GM19240 (cell line): Measurements from ENCODE around the gene FHAD1.

Experiments used
- DNase-seq: peaks from one replicate; pipeline ENCODE4 v3.0.0; 2011; ENCODE audit warnings: low spot score; ENCODE audit not compliant: insufficient read length

The FHAD1 gene

DNA sequence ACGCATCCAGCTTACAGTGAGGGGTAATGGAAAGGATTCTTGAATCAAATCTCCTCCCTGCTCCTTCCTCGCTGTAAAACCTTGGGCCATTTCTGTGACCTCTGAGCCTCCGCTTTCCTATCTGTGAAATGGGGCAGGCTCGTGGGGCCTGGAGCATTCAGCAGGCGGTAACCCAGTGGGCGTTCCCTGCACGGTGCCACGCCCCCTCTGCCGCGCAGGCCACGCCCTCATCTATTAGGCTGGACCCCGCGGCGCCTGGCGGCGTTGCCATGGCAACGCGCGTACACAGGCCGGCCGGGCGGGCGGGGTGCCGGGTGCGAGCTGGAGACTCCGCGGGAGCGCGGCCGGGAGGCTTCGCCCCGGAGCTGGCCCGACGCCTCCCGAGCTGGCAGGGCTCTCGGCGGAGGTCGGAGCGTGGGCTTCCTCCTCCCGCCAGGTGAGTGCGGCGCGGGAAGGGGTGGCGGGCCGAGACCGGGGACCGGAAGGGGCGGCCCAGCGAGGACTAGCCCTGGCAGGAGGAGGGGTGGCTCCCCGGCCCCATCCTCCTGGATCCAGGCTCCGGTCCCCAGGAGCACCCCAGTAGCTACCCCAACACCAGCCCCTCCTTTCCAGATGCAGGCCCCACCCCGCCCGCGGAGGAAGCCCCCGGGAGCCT, at the start of gene FHAD1:
Gene FHAD1 (plus strand): TSS at position 264 of the 655 bp plus-strand sequence. CDS start 4,562 bp downstream, outside the sequence.
- DNase-seq = no peak

GRCh38 chr1:15197591-15198447, 49.2 kb upstream of the FHAD1 start:
- no peak for DNase-seq

GRCh38 chr1:15198684-15199083, 48.3 kb upstream of the FHAD1 start:
- no peak for DNase-seq

- DNase-seq = no peak
Measured at GRCh38 chr1:15201221-15201620, 45.8 kb upstream of the FHAD1 start.

- no peak for DNase-seq
Measured at GRCh38 chr1:15201849-15202551, 45.0 kb upstream of the FHAD1 start.

GRCh38 chr1:15204931-15205330, 42.1 kb upstream of the FHAD1 start:
- DNase-seq = no peak

DNA sequence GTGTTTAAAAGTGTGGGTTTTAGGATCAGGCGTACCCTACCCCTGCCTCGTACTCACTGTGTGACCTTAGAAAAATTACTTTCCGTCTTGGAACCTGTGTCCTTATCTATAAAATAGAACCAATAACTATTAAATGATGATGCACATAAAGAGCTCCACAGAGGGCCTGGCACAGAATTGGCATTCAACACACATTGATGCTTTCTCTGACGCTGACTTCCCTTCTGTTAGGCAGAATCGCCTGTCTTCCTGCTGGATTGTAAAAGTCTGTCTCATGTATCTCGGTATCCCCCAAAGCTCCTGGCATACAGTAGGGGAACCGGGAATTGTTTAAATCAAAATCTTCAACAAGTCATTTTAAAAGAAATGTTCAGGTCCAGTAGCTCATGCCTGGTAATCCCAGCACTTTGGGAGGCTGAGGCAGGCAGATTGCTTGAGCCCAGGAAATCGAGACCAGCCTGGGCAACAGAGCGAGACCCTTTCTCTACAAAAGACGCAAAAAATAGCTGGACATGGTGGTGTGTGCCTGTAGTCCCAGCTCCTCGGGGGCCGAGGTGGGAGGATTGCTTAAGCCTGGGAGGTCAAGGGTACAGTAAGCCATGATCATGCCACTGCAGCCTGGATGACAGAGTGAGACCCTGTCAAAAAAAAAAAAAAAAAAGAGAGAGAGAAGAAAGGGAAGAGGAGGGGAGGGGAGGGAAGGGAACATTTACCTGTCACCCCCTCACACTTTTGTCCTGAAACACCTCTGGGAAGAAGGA, 41.3 kb upstream of the FHAD1 start:
- DNase-seq = no peak

DNA sequence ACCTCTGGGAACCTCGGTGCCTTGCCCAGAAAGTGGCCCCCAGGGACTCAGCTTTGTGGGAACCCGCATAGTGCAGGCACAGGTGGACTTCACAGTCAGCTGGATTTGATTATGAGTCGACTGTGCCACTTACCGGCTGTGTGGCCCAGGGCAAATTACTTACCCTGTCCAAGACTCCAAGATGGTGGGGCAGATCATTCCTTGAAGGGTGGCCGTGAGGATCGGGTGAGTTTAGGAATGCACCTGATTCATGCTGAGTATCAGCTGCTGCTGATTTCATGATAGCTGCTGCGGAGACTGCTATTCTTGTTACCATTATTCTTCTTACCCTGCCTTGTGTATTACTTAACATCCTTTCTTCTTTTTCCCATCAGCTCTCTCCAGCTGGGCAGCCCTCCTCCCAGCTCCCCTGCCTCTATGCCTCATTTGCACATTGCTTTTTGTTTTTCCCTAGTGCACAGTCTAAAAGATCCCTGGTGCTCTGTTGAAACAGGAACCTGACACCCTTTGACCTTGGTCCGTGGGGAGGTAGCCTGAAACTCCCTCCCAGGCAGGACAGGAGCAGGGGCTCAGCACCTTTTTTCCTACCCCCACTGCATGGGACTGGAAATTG, 40.5 kb upstream of the FHAD1 start:
- no peak for DNase-seq

- no peak for DNase-seq
Measured at GRCh38 chr1:15207031-15207828, 39.8 kb upstream of the FHAD1 start.

DNA sequence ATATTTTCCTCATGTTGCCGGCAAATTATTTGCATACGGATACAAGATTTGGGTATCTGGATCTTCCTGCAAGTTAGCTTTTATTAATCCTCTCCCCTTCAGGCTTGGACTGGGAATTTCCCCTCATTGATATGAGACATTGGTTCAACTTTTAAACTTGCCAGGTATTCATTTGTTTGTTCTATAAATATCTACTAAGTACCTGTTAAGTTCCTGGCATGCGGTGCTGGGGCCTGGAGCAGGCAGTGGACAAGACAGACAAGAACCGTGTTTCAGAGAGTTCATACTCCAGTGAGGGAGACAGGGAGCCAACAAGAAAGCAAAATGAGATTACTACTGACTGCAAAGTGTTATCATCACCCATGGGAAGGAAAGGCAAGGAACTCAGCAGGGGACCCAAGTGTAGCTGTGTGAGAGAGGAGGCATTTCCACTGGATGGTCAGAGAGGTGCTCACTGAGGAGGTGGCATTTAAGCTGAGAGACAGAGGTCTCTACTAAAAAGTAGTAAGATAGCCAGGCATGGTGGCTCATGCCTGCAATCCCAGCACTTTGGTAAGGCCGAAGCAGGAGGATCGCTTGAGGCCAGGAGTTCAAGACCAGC, 39.1 kb upstream of the FHAD1 start:
- no peak for DNase-seq

DNA sequence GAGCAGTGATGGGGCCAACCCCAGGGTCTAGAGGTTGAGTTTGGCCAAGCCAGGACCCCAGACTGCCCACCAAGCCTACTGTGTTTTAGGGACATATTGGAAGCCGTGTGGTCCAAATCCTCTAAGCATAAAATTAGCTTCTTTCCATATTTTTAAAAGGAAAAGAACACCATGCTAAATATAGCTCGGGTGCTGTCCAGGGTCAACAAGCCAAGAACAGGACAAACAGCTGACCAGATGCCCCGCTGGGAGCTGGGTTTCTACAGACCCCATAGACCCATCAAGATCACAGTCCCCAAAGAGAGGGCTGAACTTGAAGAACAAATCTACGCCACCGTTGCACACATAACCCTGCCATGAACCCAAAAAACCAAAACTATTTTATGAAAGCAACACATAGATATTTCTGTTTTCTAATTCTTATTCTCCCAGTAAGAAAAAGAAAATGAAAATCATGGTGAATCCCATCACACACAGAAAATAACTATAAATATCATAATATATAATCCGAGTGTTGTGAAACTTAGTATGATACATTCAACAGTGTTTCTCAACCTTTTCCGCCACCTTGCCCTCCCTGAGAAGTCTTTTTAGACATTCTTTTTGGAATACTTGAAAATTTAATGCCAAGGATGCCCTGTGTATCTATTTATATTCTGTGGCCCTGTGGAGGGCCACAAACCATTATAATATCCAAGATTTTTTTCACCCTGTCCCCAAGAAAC, 36.2 kb upstream of the FHAD1 start:
- no peak for DNase-seq

- DNase-seq = no peak
Measured at GRCh38 chr1:15211424-15211823, 35.6 kb upstream of the FHAD1 start.

DNA sequence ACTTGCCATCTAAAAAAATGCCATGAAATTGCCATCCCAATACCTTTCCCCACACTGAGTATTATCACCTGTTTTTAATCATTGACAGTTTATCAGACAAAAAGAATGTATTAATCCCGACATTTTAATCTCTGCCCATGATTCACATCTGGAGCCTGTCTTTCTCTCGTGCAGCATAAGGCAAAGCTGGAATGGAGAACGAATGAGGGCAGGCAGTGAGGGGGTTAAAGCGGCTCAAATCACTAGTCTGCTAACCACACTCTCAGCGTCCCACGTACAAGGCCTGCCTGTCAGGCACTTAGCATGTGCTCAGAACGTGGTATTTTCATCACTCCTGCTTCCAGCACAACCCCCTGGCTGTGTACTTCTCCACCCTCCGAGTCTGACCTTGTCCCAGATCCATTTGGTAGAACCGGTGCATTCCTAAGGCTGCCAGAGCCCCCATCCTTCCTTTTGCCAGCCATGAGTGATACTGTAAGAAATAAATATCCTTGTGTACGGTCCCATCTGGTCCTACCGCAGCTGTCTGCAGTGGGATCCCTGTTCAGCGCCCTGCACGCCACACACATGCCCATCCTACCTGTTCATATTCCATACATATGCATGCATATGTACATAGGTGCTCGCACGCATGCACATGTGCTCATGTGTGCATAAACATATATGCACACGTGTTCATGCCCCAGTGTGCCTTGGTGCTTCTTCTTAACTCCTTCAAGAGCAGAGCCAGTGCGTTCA, 34.6 kb upstream of the FHAD1 start:
- no peak for DNase-seq

DNA sequence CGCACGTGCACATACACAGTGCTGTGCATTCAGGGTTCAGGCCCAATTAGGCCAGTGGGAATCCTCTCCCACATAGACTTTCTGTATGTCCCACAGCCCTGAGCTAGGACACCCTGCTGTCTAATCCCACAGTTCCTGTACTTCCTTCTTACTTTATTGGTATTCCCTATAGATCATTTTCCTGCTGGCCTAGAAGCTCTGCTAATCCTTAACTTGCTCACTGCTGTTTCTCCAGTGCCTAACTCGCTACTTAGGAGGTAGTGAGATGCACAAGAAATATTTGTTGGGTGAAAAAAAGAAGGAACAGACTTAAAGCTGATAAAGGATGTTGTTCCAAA, 34.1 kb upstream of the FHAD1 start:
- DNase-seq = no peak

DNA sequence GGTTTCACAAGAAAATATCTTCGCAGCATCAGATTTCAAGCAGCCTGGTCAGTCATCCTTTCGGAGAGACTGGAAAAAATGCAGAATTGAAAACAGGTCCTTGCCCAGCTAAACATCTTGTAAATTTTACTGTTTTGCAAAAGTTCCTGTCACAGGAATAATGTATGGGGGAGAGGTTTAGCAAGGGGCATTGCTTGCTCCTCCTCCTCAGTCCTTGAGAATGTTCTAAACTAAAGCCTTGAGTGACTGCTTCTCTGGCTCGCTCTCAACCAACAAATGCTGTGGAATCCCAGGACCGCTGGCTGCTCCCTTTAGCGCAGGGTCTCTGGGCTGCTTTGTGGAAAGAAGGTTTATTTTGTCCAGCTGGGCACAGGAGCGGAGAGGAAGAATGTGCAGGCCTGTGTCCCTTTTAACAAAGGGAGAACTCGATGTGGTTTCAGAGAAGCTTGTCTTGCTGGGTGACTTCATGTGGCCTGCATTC, 33.6 kb upstream of the FHAD1 start:
- DNase-seq = no peak

DNA sequence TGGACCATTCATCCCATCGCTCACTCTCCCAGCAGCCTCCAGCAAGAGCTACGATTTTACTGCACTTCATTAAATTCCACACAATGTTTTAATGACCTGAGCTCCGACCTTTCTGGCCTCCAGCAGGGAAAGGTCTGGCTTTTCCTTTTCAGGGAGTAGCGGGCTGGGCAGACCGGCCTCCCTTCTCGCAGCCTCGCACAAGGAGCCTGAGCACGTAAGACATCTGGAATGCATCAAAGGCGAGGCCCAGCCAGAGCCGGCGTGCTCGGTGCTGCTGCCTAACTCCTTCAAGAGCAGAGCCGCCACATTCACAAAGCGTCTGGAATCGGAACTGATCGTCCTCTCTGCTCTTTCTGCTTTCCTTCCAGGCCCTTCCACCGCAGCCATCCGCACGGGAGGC, 32.5 kb upstream of the FHAD1 start:
- no peak for DNase-seq

- no peak for DNase-seq
Measured at GRCh38 chr1:15215116-15215515, 31.9 kb upstream of the FHAD1 start.

- DNase-seq = no peak
Measured at GRCh38 chr1:15217654-15218053, 29.4 kb upstream of the FHAD1 start.
